ENCODE results near the gene NREP. TPM values are rescaled to one million over a fixed set of nuclear protein-coding genes. Genes with fewer than 3 reads are reported as not detected.

NREP gene
- total RNA-seq, 1 experiment from 2014 or later = 160 TPM

DNA sequence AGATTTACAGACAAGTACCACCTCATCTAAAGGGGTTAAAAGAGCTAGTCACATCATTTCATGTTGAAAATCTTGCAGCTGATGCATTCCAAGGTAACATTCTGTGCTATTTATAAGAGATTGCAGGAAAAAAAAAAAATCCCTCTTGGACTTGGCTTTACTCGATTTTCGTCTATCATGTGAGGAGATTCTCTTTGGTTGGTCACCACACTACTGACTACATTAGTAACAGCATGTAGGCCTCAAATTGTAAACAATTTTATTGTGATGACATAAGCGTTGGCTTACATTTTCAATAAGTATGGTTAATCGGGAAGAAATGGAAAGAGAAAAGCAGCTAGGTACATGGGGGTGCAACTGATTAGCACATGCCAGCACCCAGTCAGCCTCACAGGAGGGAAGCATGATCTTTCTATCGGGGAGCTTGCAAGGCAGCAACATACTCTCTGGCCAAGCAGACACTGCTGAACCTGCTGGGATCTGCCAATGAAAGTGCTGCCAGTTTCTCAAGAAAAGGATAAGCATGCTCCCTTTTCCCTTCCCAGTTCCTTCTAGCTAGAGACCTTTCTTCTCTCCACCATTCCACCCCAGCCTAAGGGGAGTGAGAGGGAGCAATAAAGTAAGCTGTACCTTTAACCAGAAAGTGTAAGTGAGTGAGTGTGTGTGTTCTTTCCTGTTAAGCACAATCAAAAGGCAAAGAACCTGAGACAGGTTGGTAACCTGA lies 7.5 kb downstream of the NREP start (continued):
- TF ChIP-seq, protein P1, sequence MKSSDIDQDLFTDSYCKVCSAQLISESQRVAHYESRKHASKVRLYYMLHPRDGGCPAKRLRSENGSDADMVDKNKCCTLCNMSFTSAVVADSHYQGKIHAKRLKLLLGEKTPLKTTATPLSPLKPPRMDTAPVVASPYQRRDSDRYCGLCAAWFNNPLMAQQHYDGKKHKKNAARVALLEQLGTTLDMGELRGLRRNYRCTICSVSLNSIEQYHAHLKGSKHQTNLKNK (CRISPR knock-in tag; IDR thresholded peaks at IDR 0.05) = no peak
- no peak for TF ChIP-seq ARID4B (CRISPR knock-in tag; IDR thresholded peaks at IDR 0.05; ENCODE audit: borderline replicate concordance)

GRCh38 chr5:111748304-111748763 lies 8.7 kb downstream of the NREP start:
- ATAC-seq (no peak), DNase-seq (ENCODE audit: low spot score) (no peak)
- POLR2A ChIA-PET = no interaction called here
- H3K9me3 Mint-ChIP-seq = no peaks in the 10 kb centered on the region
- H3K4me3 Mint-ChIP-seq = no peak overlapping the region
- CTCF ChIA-PET = no interaction called here
- TF ChIP-seq, protein P2, sequence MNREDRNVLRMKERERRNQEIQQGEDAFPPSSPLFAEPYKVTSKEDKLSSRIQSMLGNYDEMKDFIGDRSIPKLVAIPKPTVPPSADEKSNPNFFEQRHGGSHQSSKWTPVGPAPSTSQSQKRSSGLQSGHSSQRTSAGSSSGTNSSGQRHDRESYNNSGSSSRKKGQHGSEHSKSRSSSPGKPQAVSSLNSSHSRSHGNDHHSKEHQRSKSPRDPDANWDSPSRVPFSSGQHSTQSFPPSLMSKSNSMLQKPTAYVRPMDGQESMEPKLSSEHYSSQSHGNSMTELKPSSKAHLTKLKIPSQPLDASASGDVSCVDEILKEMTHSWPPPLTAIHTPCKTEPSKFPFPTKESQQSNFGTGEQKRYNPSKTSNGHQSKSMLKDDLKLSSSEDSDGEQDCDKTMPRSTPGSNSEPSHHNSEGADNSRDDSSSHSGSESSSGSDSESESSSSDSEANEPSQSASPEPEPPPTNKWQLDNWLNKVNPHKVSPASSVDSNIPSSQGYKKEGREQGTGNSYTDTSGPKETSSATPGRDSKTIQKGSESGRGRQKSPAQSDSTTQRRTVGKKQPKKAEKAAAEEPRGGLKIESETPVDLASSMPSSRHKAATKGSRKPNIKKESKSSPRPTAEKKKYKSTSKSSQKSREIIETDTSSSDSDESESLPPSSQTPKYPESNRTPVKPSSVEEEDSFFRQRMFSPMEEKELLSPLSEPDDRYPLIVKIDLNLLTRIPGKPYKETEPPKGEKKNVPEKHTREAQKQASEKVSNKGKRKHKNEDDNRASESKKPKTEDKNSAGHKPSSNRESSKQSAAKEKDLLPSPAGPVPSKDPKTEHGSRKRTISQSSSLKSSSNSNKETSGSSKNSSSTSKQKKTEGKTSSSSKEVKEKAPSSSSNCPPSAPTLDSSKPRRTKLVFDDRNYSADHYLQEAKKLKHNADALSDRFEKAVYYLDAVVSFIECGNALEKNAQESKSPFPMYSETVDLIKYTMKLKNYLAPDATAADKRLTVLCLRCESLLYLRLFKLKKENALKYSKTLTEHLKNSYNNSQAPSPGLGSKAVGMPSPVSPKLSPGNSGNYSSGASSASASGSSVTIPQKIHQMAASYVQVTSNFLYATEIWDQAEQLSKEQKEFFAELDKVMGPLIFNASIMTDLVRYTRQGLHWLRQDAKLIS (CRISPR knock-in tag; IDR thresholded peaks at IDR 0.05; ENCODE audit: borderline replicate concordance) = no peak
- TF ChIP-seq, protein P3, sequence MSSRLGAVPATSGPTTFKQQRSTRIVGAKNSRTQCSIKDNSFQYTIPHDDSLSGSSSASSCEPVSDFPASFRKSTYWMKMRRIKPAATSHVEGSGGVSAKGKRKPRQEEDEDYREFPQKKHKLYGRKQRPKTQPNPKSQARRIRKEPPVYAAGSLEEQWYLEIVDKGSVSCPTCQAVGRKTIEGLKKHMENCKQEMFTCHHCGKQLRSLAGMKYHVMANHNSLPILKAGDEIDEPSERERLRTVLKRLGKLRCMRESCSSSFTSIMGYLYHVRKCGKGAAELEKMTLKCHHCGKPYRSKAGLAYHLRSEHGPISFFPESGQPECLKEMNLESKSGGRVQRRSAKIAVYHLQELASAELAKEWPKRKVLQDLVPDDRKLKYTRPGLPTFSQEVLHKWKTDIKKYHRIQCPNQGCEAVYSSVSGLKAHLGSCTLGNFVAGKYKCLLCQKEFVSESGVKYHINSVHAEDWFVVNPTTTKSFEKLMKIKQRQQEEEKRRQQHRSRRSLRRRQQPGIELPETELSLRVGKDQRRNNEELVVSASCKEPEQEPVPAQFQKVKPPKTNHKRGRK (CRISPR knock-in tag; IDR thresholded peaks at IDR 0.05; ENCODE audit: borderline replicate concordance) = no peak
- TF ChIP-seq, protein P4, sequence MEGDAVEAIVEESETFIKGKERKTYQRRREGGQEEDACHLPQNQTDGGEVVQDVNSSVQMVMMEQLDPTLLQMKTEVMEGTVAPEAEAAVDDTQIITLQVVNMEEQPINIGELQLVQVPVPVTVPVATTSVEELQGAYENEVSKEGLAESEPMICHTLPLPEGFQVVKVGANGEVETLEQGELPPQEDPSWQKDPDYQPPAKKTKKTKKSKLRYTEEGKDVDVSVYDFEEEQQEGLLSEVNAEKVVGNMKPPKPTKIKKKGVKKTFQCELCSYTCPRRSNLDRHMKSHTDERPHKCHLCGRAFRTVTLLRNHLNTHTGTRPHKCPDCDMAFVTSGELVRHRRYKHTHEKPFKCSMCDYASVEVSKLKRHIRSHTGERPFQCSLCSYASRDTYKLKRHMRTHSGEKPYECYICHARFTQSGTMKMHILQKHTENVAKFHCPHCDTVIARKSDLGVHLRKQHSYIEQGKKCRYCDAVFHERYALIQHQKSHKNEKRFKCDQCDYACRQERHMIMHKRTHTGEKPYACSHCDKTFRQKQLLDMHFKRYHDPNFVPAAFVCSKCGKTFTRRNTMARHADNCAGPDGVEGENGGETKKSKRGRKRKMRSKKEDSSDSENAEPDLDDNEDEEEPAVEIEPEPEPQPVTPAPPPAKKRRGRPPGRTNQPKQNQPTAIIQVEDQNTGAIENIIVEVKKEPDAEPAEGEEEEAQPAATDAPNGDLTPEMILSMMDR (IDR thresholded peaks at IDR 0.05) = no peak
- no peak for TF ChIP-seq CREB1 (CRISPR knock-in tag; IDR thresholded peaks at IDR 0.05)
- TF ChIP-seq ZNF138 (CRISPR knock-in tag; conservative IDR thresholded peaks at IDR 0.05) = no peak
- no peak for TF ChIP-seq GRHL2 (CRISPR knock-in tag; IDR thresholded peaks at IDR 0.05; ENCODE audit: insufficient replicate concordance, severe bottlenecking)
- no peak for TF ChIP-seq JAZF1 (CRISPR knock-in tag; IDR thresholded peaks at IDR 0.05)
- no peak for TF ChIP-seq ZNF396 (CRISPR knock-in tag; IDR thresholded peaks at IDR 0.05; ENCODE audit: borderline replicate concordance)
- TF ChIP-seq GABPB1 (CRISPR knock-in tag; IDR thresholded peaks at IDR 0.05) = no peak
- TF ChIP-seq CBFB (CRISPR knock-in tag; IDR thresholded peaks at IDR 0.05; ENCODE audit: low read depth) = no peak
- no peaks in the 10 kb centered on the region for H3K27me3 Mint-ChIP-seq (ENCODE audit: low read depth)
- no peak overlapping the region; the same call in 1 of the 2 replicates for H3K27ac Mint-ChIP-seq
- peaks cover 70% of the 10 kb centered on the region for H3K4me1 Mint-ChIP-seq
- H3K36me3 Mint-ChIP-seq = peaks cover 18% of the 10 kb centered on the region

Measured in WTC11 (cell line).